RPMI8226 (cell line): ENCODE data around the gene MKNK2.

Experiments used
- DNase-seq: peaks from one replicate; pipeline ENCODE4 v3.0.0-alpha.2; 2015

MKNK2 gene

DNA sequence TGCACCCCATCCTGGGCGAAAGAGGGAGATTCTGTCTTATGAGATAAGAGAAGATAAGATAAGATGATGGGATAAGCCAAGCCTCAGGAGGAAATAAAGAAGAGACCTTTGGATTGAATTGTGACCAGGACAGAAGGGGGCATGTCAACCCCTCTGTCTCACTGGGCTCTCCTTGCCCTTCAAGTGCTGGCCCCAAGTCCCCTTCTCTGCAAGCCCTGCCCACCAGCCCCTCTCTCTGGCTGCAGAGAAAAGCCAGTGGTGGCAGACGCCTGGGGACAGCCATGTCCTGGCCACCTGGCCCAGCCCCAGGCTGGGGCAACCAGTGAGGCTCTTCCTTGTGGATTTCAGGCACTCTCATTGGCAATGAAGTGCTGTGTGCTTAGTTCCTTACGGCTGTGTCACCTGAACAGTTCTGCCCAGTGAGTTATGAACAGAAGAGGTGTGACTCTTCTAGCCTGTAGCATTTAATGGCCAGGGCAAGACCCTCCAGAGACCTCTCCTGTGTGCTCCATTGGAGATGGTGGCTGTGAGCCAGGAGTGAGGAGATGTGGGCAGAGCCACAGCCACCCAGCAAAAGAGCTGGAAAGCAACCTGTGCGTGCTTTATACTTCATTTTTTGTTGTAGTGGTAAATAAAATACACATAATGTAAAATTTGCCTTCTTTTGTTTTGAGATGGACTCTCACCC lies 29.4 kb downstream of the MKNK2 start:
- DNase-seq, result no peak

DNA sequence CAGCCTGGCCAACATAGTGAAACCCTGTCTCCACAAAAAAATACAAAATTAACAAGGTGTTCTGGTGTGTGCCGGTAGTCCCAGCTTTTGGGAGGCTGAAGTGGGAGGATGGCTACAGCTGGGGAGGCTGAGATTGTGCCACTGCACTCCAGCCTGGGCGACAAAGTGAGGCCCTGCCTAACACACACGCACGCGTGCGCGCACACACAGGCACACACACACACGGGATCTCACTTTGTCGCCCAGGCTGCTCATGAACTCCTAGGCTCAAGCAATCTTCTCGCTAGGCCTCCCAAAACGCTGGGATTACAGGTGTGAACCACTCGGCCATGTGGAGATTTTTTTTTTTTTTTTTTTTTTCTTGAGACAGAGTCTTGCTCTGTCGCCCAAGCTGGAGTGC lies 32.3 kb downstream of the MKNK2 start:
- DNase-seq, result no peak

DNA sequence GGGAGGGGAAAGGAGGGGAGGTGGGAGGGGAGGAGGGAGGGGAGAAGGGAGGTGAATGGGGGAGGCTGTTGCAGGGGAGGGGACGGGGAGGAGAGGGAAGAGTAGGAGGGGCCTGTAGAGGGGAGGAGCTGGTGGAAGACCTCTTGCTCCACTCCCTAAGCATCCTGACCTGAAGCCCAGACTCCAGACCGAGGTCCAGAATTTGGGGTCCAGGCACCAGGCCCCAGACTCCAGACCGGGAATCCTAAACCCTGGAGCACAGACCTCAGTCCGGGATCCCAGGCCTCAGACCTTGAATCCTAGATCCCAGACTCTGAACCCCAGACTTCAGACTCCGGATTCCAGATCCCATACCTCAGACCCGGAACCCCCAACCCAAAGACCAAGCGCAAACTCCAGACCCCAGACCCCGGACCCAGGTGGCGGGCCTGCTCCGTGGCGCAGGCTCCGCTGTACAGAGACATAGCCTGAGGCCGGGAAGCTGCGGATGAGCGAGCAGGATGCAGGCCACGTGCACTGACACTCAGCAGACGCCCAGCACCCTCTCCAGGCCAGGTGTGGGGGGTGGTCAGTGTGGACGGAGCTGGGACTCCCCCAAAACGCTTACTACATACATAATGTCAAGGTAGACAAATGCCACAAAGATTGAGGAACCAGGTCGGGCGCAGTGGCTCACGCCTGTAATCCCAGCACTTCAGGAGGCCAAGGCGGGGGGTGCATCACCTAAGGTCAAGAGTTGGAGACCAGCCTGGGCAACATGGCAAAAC lies 34.8 kb downstream of the MKNK2 start:
- DNase-seq, result peak; percentile 82

DNA sequence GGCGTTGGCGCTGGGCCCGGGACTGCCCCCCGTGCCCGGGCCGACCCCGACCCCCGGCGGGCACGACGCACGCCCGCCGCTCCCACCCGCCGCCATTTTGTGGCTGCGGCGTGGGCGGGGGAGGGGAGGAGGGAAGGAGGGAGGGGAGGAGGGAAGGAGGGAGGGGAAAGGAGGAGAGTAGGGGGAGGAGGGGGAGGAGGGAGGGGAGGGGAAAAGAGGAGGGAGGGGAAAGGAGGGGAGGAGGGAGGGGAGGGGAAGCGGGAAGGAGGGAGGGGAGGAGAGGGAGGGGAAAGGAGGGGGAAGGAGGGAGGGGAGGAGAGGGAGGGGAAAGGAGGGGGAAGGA lies 35.5 kb downstream of the MKNK2 start, which contains the start of gene BTBD2:
BTBD2 (minus strand) TSS at position 107 of the 343 bp plus-strand sequence; CDS start at position 96, 11 bp downstream.
- DNase-seq, result peak; percentile 78

DNA sequence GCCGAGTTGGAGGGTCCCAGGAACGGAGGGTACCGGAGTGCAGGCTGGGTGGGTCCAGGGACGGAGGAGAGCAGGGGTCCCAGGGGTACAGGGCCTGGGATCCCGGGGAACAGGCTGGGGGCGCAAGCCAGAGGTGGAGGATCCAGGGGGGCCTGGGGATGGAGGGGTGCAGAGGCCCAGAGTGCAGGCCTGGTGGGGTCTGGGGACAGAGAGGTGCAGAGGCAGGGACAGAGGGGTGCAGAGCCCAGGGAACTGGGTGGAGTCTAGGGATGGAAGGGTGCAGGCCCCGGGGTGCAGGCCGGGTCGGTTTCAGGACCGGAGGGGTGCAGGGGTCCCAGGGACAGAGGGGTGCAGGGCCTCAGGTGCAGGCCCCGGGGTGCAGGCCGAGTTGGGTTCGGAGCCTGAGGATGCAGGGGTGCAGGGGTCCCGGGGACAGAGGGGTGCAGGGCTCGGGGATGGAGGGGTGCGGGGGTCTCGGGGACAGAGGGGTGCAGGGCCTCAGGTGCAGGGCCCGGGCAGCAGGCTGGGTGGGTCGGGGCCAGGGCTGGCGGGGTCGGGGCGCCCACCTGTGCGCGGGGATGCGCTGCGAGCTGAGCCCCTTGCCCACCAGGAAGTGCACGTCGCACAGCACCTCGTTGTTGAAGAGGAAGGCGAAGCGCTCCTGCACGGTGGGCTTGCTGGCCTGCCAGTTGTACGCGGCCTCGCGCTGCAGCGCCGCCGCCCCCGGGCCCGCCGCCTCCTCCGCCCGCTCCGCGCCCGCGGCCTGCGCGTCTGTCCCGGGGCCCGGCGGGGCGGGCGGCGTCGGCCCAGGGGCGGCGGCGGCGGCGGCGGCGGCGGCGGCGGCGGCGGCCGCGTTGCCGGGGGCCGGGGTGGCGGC lies 36.1 kb downstream of the MKNK2 start:
- peak; percentile 52 for DNase-seq

DNA sequence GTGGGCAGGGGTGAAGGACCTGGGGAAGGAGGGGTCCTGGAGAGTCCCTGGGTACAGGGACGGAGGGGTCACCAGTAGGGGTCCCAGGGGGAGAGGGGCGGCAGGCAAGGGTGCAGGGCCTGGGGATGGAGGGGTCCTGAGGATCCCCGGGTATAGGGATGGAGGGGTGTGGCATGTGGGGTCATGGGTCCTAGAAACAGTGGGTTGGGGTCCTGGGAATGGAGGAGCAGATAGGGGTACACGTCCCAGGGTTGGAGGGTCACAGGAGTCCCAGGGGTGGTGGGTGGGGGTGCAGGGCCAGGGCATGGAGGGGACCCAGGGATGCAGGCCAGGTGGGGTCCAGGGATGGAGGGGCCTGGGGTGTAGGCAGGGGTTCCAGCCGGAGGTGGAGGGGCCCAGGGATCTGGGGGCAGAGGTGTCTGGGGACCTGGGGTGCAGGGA lies 36.9 kb downstream of the MKNK2 start:
- no peak for DNase-seq

DNA sequence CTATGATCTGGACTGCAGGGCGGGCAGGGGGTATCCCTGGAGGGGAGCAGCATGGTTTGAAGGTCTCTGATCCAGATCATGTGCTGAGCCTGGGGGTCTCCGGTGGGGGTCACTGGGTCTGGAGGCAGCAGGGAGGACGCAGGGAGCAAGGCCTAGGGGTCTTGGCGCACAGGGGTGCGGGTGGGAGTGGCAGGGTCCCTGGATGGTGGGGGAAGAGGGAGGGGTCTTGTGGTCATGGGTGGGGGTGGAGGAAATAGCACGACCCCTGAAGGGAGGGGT lies 37.4 kb downstream of the MKNK2 start:
- no peak for DNase-seq

DNA sequence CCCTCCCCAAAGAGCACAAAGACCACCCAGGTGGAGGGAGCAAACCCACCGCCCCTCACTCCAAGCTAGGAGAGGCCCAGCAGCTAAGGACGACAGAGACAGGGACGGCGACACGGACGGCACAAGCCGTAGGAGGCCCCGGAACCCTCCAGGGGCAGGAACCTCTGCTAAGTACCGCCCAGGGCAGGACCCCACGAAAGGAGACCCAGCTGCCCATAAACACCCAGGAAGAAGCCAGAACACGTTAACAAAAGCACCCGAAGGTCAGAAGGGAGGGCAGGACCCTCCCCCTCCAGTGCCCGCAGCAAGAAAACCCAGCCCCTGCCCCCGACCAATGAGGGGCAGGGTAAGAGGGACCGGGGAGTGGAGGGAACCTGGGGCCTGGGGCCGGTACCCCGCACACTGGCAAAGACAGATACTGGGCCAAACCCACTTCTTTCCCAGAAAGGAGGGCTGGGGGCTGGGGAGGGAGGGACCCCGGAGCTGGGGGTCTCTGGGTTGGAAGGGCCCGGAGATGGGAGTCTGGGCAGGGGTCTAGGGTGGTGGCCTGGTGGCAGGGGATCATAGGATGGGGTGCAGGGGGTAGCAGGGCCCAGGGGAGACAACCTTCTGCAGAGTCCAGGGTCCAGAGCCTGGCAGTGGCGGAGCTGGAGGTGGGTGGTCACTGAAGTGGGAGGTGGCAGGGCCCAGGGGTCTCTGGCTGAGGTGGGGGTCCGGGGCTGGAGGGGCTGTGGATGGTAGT lies 37.9 kb downstream of the MKNK2 start:
- no peak for DNase-seq

DNA sequence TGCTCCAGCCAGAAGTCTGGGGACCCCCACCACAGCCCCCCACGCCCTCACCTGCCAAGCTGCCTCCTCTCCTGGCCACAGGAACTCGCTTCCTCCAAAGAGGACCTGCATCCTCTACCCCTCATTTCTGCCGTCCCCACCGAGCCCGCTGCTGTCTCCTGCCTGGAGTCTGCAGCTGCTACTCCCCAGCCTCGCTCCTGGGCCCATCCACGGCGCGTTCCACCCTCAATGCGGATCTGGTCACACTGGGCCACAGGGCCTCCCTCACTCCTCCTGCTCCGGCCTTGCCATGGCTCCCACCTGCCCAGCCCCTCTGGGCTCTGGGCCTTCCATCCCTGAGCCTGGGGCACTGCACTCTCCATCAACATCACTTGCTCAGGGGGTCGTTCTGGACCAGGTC lies 39.9 kb downstream of the MKNK2 start:
- no peak for DNase-seq

DNA sequence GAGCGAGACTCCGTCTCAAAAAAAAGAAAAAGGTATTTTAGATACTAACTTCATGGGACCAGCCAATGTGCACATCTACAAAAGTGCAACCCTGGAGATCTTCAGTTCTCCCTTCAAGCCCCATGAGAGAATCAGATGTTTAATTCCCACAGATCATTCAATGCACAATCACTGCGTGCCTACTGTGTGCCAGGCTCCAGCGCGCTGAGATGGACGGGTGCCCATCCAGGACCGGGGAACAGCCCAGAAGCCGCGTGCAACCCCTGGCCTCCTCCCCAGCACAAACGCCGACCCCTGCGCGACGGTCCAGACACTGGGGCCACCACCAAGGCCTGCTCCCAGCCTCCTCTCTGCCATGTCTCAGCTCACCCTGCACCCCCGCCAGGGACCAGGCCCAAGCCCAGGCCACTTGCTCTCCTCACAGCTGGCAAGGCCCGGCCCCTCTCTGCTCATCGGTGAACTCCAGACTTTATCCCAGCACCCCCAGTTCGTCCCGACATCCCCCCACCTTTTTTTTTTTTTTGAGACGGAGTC lies 40.8 kb downstream of the MKNK2 start:
- DNase-seq, result no peak

DNA sequence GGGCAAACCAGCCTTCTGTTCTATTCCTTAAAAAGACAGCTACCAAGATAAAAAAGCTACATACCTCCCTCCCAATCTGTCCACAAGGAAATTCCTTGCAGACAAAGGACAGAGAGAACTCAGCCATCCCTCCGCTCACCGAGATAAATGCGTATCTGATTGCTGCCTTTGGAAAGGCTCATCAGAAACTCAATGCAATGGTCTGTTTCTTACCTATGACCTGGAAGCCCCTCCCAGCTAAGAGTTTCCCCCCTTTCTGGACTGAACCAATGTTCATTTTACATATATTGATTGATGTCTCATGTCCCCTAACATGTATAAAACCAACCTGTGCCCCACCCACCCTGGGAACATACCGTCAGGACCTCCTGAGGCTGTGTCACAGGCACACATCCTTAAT lies 47.2 kb downstream of the MKNK2 start:
- DNase-seq, result no peak

DNA sequence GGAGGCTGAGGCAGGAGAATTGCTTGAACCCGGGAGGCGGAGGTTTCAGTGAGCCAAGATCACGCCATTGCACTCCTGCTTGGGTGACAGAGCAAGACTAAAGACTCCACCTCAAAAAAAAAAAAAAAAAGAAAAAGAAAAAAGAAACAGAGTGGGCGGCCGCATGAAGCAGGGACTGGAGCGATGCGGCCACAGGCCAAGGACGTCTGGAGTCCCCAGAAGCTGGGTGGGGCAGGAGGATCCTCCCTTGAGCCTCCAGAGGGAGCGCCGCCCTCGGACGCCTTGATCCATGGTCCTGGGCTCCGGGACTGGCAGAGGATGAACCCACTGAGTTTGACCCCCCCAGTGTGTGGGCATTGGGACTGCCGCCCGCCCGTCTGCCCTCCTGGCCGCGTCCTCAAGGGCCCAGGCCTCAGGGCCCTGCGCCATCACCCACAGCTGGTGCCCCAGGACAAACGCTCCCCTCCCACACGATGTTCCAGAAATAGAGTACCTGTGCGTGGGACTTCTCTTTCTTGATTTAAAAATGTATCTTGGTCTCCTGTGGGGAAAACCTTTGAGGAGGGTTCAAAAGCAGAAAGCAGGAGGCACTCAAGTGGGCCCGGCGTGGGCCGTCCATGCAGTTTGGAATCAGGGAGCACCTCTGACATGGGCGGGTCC lies 51.1 kb downstream of the MKNK2 start:
- DNase-seq, result no peak

DNA sequence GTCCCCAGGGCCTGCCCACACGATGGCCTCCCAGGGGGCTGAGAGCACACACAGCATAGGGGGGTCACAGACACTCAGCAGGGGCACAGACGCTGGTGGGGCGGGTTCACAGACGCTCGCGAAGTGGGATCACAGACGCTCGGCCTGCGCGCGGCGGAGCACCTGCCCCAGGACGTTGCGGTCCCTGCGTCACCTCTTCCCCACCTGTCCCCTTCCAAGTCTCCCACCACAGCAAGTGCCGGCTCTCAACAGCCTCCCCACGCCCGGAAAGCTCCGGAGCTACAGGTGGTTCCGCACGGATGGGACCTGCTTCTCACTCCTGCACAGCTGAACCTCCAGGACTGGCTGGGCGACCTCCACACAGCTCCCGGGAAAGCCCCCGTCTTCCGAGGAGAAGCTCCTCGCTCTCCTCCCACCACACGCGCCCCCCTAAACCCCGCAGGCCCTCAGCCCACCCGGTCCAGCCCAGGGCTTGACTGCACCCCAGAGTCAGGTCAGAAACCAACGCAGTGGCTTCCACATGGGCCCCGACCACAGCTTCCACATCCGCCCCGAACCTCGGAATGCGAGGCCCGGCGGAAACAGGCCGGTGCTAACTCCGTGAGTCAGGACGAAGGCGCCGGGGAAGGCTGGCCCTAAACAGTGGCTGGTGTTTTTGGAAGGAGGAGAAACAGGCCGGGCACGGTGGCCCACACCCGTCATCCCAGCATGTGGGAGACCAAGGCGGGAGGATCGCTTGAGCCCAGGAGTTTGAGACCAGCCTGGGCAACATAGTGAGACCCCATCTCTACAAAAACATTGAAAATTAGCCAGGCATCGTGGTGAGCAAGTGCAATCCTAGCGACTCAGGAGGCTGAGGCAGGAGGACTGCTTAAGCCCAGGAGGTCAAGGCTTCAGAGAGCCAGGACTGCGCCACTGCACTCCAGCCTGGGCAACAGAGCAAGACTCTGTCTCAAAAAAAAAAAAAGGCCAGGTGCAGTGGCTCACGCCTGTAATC lies 52.0 kb downstream of the MKNK2 start:
- DNase-seq, result no peak

DNA sequence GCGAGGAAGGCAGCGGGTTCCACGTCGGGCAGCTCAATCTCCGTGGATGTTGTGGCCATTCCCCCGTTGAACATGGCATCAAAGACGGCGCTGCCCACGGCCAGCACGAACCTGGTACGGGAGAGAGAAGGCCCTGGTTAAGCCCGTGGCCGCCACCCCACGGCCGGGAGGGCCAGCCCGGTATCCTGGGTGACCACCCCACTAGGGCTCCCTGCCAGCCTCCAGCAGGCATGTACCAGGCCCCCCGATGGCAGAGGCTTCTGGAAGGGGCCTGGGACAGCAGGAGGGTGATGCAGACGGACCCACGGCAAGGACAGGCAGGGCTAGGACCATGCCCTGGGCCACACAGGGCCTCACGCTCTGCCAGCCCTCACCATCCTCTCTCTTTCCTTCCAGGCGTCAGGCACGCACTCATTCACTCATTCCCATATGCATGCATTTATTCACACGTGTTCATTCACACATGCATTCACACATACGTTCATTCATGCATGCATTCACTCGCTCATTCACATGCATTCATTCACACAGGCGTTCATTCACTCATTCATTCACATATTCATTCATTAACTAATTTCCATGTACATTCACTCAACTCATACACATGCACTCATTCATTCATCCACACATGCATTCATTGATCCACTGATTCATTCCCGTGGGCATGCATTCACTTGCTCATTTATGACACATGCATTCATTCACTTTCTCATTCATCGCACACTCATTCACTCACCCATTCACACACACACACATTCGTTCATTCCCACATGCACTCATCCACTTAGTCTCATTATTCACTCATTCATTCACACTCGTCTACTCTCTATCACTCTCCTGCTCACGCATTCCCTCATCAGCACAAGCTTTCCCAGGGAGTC lies 53.5 kb downstream of the MKNK2 start:
- no peak for DNase-seq

DNA sequence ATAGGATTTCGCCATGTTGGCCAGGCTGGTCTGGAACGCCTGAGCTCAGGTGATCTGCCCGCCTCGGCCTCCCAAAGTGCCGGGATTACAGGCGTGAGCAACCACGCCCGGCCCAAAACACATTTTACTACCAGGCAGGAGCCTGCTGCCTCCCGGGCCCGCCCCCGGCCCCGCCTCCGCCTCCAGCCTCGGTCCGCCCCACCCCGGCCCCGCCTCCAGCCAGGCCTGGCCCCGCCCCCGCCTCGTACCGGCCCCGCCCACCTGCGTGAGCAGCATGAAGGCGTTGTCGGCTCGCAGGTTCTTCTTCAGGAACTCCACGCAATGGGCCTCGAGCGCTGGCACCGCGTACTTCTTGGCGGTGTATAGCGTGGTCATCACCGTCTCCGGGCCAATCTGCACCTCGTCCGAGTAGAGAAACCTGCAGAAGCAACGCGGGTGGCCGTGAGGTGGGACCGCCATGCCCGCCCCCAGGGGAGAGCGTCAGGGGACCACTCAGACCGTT lies 58.2 kb downstream of the MKNK2 start:
- no peak for DNase-seq

DNA sequence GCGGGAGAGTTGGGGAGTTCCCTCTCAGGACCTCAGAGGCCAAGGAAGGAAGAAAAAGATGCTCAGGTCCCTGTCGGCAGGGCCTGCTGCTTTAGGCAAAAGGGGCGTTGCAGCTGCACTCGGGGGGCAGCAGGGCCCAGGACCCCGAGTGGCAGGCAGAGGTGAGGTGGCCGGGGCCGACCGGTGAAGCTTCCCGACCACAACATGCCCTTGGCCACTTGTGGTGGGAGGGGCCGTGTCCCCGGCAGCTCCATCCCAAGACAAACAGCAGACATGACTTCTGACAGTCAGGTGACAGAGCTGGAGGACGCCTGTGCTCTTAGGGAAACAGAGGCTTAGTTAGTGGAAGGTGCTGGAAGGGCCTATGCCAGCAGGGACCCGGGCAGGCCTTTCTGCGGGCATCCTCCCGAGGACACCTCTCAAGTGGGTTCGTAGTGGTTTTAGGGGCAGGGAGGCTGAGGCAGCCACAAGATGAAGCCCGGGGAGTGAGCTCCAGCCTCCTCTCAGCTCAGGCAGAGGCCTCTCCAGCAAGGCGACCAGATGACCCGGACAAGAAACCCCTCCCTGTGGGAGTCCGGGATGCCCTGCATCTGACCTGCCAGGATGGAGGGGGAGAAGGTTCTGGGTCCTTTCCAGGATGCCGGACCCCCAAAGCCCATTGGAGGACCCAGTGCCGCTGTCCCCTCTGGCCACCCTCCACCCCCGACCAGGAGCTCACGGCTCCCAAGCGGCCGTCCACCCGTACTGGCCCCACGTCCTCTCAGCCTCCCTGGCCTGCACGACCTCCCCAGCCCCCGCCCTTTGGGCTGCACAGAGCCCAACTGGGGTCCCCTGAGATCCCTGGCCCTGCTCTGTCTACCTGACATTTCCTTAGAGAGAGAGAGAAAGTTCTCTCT lies 59.8 kb downstream of the MKNK2 start:
- no peak for DNase-seq

DNA sequence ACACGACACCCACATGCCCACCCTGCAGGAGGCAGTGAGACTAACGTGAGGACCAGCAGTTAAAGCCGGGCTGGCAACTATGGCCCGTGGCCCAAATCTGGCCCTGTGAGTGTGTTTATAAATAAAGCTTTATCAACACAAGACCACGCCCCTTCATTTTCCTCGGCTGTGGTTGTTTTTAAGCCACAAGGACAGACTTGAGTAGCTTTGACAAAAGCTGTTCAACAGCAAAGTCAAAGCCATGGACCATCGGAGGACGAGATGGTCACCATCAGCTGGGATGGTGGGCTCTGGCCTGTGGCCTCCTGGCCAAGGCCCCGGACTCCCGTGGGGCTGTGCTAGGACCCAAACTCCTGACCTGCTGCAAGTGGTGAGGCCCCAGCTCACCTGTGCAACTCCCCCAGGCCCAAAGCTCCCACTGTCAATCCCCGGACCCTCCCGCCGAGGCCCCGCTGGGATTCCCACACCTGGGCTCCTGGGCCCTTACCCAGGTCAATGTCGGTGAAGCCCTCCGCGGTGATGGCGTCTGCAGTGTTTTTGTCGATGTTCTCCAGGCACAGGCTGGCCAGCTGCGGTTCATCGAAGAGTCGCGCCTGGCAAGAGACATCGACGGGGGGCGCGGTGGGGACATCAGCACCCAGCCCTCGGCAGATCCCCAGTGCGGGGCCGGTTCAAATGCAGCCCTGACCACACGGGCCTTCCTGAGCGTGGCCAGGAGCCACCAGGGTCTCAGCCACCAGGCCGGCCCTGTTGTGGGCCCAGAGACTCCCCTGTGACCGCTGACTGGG lies 60.6 kb downstream of the MKNK2 start:
- no peak for DNase-seq
